Measurements from ENCODE around the gene SAG.
"Not testable (repeated sequence)": the region's sequence is repeated elsewhere in the genome, so short reads cannot be mapped to it uniquely, and the experiment has no call there.

SAG gene

DNA sequence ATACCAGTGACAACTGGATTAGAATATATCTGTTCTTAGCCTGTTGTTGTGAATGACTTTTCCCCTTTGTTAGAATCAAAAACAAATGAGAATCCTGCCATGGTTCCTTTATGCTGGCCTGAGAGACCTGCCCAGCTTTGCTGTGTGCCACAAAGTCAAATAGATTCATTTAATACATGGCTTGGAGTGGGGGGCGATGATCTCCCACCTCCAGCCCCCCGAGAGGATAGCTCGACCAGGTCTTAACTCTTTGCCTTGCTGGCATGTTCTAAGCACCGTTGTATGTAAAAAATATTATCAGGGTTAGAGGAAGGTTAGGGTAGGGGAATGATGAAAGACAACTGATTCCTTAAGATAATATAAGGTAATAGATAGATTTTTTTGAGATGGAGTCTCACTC is 24.5 kb downstream of the SAG start:
- no peak for DNase-seq (ENCODE audit: low read depth)

DNA sequence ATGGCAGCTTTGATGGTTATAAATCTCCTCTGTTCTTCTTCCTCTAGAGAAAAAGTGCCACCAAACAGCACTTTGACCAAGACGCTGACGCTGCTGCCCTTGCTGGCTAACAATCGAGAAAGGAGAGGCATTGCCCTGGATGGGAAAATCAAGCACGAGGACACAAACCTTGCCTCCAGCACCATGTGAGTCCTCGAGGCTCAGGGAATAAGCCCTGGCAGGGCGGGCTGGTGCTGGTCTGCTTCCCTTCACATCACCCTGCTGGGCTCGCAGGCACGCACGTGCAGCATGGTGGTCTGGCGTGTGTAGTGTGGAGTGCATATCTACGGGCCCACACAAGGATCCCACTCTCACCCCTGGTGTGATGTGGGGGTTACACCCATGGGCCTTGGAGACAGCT is 27.3 kb downstream of the SAG start:
- DNase-seq (ENCODE audit: low read depth) = no peak

DNA sequence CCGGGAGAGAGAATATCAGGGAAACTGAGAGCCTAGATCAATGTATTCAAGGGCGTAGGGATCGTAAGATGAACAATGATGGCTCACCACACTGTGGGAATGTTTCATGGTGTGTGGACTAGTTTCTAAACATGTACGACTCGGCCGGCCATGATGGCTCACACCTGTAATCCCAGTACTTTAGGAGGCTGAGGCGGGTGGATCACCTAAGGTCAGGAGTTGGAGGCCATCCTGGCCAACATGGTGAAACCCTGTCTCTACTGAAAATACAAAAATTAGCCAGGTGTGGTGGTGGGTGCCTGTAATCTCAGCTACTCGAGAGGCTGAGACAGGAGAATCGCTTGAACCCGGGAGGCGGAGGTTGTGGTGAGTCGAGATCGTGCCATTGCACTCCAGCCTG is 28.5 kb downstream of the SAG start:
- DNase-seq (ENCODE audit: low read depth) = not testable (repeated sequence)

DNA sequence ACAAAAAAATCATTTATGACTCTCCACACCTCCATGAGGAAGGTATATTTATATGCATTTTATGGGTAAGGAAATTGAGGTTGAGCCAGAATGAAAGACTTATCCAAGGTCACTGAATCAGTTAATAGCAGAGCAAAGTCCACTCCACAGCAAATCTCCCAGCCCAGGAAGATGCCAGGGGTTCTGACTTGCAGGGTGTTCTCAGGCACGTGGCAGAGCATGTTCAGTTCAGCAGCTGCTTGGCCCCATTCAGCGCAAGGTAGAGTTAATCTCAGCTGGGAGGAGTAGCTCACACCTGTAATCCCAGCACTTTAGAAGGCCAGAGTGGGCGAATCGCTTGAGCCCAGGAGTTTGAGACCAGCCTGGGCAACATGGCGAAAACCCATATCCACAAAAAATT is 28.9 kb downstream of the SAG start:
- no peak for DNase-seq (ENCODE audit: low read depth)

DNA sequence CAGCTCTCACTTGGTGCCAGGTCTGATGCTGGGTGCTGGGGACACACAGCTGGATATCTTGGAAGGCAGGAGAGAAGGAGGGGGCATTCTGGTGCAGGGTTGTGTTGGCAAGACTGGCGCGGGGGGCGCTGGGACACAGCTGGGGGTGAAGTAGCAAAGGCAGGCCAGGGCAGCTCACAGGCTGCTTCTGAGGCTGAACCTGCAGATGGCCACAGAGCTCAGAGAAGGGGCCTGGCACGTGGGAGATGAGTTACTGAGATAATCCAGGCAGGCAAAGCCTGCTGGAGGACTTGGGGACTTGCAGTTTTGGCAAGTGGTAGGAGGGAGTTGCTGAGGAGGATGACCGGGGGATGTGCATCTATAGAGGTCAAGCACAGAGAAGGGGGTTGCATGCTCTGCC is 30.4 kb downstream of the SAG start:
- DNase-seq (ENCODE audit: low read depth) = no peak

DNA sequence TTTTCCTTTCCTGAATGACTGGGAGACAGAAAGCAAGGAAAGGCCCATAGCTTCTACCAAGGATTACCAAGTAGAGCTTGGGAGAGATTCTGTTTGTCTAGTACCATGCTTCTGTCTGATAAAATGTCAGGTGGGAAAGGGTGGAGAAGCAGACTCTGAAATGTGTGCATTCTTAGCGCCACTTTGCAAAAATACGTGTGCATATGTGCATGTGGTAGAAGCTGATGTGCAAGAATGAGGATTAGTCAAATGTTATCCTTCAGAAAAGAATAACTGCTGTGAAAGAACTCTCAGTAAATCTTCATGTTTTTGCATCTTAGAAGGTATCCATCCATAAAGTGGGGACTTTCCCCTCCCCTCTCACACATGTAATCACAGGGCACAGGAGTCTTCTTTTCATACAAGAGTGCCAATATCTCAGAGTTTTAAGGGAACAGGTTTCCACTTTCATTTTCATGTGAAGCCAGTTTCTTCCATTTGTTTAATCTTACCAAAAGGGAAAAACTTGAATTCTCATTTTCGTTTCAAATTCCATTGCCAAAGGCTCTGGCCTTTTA is 31.3 kb downstream of the SAG start:
- DNase-seq (ENCODE audit: low read depth) = no peak

DNA sequence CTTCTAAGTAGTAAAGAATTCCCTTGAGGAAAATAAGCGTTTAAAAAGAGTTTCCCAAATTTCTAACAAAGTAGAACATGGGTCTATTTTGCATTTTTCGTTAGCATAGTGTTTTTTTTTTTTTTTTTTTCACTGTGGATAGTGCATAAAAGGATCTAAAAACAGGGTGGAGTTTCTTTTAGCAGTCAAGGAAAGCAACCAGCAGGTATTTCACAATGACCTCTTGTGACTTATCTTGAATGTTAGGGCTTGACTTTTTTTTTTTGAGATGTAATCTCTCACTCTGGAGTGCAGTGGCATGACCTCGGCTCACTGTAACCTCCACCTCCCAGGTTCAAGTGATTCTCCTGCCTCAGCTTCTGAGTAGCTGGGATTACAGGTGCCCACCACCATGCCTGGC is 31.8 kb downstream of the SAG start:
- no peak for DNase-seq (ENCODE audit: low read depth)

DNA sequence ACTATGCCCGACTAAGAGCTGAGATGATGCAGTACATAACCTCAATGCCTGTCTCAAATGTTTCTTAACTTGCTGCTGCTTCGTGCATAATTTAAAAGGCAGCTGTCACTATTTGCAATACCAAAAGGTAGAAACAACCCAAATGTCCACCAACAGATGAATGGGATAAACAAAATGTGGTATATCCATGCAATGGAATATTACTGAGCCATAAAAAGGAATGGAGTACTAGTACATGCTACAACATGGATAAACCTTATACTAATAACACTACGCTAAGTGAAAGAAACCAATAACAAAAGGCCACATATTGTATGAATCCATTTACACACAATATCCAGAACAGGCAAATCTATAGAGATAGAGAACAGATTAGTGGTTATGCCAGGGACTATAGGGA is 33.7 kb downstream of the SAG start:
- DNase-seq (ENCODE audit: low read depth) = no peak

DNA sequence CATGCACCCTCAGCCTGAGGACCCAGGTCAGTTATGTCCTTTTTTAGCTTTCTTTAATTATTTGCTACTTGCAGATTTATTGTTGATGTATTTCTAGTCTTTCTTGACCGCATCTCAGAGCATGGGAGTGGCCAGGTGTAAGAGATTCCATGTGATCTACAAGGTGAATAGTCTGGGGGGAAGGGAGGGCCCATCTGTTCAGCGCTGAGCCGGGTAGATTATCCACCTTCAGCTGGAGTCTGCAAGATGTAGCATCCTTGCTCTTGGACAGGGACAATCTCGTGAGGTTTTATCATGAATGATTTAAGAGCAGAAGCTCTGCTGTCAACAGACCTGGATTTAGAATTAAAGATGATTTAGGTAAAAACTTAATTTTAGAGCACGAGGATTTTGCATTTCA is 34.7 kb downstream of the SAG start:
- DNase-seq (ENCODE audit: low read depth) = no peak

DNA sequence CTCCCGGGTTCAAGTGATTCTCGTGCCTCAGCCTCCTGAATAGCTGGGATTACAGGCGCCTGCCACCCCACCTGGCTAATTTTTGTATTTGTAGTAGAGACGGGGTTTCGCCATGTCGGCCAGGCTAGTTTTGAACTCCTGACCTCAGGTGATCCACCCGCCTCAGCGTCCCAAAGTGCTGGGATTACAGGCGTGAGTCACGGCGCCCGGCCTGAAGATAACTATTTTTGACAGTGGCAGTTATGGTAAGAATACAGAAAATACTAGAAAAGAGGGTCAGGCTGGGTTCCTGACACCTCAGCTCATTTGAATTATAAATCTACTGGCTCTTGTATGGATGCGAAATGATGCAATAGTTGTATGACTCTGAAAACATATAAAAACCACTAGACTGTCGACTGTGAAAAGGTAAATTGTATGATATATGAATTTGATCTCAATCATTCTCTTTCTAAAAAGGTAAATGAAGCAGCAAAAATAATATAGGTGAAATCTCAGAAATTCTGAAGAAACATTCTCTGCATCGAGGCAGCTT is 35.6 kb downstream of the SAG start:
- no peak for DNase-seq (ENCODE audit: low read depth)

DNA sequence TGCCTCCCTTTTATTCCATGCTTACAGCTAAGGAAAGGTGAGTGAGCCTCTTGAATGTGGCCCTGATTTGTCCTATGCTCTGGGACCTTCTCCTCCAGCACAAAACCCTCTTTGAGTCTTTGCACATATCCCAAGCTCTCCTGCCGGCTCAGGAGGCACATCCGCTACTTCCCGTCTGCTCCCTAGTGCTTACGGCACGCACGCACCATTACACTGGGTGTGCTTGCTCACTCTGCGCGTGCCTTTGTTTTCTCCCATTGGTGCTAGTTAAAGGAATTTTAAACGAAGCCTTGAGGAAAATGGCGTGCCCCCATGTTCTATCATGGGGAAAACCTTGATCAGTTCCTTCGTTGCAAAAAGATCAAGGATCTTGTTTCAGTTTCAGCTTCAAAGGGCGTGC is 38.8 kb downstream of the SAG start:
- DNase-seq (ENCODE audit: low read depth) = no peak

DNA sequence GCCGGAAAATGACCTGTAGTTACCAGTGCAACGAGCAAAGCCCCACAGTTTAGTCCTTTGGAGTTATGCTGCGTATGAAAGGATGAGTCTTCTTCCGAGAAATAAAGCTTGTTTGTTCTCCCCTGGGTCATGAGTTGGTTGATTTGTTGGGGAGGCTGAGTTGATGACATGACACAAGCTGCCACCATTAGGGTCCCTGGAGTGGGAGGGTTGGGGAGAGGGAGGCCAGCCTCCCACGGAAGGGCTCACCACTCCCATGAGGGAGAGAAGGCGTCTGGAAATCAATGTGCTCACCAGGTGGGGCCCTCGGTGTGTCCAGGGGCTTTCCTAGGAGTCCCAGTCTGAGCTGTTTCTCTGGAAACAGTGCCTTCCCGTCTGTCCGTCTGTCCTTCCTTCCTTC is 39.3 kb downstream of the SAG start:
- DNase-seq (ENCODE audit: low read depth) = no peak

DNA sequence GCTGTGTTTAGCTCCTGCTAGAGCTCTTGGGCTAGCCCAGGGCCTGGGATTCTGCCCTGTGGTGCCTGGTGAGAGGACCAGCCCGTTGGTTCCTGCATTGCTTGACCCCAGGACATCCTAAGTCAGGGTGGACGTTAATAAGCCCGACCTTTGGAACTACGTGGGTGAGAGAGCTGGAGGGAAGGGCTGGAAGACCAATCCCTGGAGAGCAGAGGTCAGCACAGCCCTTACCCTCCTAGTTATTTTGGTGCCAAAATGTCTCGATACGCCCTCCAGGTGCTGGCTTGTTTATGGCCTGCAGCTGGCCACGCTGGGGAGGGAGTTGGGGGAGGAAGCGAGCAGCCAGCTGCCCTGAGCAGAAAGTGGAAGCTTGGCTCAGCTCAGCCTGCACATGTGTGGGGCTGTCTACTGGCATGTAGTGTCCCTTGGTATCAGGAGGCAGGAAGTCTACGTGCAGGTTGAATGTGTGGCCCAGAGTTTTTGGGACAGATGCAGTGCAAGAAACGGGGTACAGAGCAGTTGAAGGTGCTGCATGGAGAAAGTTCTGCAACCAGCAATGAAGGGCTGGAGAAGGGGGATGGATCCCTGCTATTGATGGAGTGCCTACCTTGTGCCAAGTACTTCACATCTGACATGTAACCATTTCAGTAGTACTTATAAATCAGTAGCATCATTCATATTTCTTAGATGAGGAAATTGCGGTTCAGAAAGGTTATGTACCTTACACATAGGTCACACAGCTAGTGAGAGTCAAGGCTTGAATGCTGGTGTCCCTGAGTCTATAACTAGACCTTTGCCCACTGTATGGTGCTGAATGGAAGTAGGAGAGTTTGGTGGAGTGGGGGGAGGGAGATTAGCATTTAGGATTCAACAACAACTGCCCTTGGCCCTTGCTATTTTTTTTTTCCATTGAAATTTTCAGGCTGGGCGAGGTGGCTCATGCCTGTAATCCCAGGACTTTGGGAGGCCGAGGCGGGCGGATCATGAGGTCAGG is 41.7 kb downstream of the SAG start:
- no peak for DNase-seq (ENCODE audit: low read depth)

DNA sequence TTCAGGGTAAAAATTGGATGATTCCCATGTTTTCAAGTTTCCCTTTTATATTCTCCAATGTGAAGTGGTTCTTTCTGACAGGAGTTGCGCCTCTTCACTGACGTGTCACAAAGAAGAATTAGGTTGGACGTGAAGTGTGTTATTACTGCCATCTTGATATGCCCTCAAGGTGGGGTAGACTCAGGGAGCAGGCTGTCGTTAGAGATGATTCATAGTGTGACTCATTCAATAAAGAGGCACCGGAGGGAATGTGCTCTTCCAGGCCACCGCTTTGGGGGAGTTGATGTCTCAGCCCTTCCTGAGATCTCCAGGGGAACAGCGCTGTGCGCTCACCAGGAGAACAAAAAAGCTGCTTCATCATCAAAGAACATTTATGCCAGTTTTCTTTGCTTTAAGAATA is 43.1 kb downstream of the SAG start:
- peak; percentile 15 for DNase-seq (ENCODE audit: low read depth)

DNA sequence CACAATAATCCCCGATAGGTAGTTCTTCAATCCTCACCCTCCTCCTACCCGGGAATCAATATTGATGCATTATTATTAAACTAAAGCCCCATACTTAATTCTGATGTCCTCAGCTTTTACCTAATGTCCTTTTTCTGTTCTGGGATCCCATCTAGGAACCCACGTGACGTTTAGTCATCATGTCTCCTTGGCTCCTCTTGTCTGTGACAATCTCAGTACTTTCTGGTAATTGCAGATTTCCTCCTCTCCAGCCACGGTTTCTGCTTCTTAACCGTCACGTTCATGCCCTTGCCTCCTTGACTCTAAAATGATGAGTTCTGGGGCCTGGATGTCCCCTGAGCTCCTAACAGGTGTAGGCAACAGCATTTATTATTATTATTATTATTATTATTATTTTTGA is 43.8 kb downstream of the SAG start:
- DNase-seq (ENCODE audit: low read depth) = no peak

DNA sequence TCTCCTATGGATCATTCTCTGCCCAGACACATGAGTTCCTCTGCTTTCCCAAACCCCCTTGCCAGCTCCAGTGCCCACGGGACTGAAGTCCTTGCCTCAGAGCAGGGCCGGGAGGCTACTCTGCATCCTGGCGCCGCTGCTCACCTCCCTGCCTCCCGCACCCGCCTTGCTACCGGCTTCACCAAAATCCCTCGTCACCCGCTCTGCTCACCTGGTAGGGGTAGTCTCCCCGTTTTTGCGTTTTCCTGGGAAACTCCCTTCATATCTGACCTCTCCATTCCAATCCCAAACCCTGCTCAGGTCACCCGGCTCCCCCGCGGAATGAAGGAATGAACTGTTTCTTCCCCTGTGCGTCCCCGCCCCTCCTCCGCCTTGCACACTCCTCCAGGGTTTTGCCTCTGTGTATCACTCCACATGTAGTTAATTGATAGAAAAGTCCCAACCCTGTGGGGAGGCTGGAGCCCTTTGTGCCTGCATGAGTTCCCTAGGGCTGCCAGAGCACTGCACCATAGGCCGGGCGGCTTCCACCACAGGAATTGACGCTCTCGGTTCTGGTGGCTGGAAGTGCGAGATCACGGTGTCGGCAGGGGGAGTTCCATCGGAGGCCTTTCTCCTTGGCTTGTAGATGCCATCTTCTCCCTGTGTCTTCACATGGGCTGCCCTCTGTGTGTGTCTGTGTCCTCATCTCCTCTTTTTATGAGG is 44.7 kb downstream of the SAG start:
- no peak for DNase-seq (ENCODE audit: low read depth)

DNA sequence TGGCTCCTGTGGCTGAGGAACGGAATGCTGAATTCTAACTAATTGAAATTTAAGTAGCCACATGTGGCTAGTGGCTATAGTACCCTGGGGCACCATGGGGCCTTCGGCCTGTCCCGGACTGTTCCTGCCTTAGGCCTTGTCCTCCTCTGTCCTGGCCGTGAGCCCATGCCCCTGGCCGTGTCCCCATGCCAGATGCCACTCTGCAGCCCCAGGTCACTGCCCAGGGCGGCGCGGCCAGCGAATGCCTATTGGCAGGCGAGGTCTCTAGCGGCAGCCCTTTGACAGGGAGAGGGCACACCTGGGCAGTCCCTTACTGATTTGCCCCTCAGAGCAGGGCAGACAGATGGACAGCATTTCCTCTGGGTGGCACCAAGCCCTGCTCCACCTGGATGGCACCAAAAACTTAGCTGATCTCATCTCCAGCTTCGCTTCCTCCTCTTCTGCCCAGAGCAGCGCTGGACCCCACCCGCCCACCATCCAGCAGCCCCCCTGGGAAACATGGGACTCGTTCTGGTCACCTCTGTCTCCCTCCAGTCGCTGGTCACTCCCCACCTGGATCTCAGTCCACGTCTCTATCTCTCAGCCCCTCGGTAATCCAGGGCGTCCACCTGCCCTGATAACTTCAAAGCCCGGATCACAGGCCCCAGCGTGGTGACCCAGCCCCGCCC is 45.6 kb downstream of the SAG start:
- no peak for DNase-seq (ENCODE audit: low read depth)

DNA sequence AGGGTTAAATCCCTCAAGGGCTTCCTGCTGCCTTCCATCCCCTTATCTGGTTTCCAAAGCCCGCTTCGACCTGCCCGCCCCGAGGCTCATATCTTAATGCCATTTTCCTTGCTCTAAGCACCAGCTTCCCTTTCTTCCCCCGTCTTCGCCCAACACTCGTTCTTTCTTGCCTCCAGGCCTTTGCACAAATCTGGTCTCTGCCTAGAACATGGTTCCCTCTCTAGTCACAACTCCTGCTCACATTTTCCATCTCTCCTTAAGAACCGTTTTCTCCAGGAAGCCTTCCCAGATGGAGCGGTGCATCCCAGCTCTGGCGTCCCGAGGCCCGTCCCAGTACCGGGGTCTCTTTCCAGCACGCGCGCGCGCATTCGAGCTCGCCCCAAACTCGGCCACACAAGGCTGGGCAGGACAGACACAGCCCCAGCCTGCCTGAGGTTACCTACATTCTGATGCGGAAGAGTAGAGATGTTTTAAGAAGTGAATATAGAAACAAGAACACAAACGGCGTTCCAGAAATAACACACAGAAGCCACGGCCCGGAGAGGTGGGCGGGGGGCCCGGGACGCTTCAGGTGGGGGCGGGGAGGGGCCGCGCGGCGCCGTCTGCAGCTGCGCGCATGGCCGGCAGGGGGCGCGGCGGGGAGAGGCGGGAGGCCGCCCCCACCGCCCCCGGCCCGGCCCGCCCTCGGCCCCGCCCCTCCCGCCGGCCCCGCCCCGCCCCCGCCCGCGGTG is 46.3 kb downstream of the SAG start, which contains the start of gene DGKD:
TSS of gene DGKD (plus strand) at position 726 of the 731 bp plus-strand sequence. CDS start 25 bp downstream, outside the sequence.
- DNase-seq (ENCODE audit: low read depth) = peak; percentile 71

DNA sequence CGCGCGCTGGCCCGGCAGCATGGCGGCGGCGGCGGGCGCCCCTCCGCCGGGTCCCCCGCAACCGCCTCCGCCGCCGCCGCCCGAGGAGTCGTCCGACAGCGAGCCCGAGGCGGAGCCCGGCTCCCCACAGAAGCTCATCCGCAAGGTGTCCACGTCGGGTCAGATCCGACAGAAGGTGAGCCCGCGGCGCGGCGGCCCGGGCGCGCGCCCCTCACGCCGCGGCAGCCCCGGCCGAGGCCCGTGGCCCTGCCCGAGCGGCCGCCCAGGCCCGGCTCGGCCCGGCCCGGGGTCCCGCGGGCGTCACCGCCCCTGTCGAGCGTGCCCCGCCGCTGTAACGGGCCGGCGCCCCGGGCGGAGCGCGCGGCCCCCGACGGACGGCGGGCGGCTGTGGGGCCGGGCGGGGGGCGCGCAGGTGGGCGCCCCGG is 46.9 kb downstream of the SAG start:
- DNase-seq (ENCODE audit: low read depth) = no peak

DNA sequence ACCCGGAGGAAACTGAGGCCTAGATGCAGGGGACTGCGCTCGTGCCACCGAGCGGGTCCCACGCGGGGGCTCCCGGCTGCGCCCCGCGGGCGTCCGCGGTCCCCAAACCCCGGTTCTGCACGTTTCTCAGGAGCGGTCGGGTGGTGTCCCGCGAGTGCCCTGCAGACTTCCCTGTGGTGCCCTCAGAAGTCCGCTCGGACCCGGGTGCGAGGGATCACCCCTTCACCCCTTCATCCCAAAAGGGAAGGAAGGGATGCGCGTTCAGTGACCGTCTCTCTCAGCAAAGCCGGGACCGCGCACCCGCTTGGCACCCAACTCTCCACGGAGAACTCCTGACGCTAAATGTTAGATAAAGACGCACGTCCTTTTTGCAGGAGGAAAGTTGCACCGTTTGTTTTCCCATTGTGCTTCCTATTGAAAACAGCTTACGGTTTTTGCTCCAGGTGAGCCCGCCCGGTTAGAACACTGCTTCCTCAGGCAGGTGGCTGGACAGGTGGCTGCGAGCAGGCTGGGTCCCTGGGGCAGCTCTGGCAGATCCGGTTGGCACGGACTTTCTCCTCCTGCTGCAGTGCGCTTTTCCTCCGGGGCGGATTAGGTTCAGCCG is 47.5 kb downstream of the SAG start:
- no peak for DNase-seq (ENCODE audit: low read depth)

DNA sequence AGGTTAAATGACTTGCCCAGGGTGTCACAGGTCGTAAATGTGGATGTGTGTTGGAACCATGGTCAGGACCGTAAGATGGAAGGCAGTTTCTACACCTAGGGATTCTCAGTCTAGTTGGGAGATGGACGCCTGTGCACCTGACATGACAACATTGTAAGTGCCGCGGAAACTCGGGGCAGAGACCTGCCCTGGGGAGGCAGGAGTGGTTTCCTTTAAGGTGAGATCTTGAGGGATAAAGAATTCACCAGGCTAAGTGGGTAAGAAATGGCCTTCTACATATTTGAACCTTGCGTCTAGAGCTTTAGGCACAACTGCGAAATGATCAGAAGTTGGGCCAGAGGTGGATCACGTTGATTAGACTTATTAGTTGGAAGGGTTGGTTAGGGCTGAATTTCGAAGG is 48.3 kb downstream of the SAG start:
- no peak for DNase-seq (ENCODE audit: low read depth)

Data from activated T-helper 1 cell treated with Interleukin-2 at 50 U/mL for 16 hours (primary cell).